ENCODE results near the gene KDELR1.

Gene KDELR1

DNA sequence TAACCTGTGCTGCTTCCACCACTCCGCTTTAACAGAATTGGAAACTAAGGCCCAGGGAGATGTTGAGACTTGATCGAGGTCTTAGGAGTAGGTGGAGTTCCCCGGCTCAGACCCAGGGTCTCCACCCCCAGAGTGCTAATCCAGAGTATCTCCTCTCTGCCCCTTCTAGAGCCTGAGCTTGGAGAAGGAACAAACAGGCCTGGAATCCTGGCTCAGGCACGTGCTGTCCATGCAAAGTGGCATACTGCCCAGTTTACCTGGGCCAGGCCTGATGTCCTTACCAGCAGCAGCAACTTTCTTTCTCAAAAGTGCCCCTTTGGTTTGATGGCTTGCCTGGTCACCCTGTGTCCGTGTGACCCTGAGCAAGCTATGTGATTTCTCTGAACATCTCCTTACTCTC, 23.5 kb downstream of the KDELR1 start:
- no peak for DNase-seq

DNA sequence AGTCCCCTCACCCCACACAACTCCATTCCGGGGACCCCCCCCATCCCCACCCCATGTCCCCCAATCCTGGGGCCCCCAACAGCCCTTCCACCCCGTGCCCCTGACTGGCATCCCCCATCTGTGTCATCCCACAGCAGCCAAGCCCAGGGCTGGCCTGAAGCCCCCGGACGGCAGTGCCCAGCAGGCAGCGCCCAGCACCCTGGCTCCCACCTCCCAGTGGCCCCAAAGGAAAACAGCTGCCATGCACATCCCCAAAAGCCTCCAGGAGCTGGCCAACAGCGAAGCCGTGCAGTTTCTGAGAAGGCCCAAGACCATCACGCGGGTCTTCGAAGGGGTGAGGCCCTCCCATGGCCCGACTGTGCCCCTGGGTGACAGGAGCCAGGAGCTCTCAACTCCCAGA, 25.7 kb downstream of the KDELR1 start:
- no peak for DNase-seq

DNA sequence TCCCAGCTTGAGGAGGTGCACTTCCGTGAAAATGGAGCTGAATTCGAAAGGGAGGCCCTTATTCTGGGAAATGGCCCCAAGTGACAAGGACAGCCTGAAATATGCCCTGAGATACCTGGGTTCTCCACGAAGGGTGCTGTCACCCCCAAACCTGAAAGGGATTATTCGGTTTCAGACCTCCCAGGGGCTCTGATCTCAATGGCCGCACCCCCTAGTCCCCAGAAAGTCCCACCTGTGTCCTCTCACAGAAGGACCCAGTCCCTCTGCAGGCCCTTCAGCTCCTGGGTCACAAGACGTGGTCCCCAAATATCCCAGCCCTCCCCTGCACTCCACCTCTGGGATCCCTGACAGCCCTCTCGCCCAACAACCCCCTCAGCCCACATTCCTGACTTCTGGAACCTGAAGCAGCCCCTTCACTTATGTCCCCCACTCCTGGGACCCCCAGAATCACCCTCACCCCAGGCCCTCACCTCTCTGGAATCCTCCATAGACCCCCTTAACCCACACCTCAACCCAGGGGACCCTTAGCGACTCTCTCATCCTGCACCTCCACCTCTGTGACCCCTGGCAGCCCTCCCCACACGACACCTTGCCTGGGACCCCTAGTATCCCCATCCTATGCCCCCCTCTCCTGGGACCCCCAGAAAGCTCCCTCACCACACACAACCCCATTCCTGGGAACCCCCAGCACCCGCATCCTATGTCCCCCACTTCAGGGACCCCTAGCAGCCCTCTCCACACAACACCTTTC, 26.6 kb downstream of the KDELR1 start:
- no peak for DNase-seq

DNA sequence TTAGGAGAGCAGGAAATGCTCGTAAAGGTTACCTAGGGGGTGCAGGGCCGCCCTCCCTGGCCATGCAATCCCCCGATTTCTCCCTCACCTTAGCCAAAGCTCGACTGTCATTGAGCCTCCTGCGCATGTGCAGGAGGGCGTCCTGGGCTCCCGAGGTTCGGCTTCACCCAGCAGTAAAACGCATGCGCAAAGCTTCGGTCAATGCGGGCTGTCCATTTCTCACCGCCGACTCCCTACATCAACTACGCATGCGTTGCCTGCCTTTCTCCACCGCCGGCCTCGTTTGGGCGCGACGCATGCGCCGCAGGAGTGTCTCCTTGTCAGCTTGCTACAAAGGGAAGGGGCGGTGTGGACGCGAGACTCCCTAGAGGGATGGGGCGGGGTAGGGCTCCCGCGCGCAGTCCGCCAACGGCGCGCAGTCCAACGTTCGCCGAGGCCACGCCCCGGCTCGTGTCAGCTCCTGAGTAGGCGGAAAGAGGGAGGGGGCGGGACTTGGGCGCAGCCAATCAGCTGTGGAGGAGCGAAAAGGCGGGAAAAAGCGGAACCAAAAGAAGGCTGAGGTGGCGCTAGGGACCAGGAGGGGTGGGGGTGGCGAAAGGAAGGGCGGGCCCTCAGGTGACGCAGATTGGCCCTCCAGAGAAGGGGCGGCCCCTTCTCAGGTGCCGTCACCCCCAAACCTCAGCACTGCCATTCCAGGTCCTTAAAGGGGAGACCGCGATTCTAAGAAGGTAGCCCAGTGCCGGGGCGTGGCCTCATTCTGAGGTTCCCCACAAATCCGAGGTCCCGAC, 27.3 kb downstream of the KDELR1 start, which contains the start of the genes SYNGR4 and TMEM143:
Gene SYNGR4, plus strand, starts transcription at position 558 of the 788 bp plus-strand sequence. CDS start 1,476 bp downstream, outside the sequence.
Gene TMEM143, minus strand, starts transcription at position 131 of the 788 bp plus-strand sequence. Its CDS starts 20 bp downstream, at position 111.
- peak; percentile 95 for DNase-seq

DNA sequence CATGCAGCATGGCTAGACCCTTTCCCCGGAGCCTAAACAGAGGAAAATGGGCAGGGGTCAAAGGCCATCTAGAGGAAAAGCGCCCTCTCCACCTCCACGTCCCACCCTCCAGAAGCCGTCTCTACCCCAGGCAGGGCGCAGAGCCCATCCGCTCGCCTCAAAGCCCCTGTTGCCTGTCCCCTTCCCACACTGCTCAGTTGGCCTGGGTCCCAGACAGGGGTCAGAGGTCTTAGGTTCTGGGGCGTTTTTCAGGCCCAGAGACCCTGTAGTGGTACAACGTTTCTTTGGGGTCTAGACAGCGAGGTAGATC, 27.9 kb downstream of the KDELR1 start:
- no peak for DNase-seq

DNA sequence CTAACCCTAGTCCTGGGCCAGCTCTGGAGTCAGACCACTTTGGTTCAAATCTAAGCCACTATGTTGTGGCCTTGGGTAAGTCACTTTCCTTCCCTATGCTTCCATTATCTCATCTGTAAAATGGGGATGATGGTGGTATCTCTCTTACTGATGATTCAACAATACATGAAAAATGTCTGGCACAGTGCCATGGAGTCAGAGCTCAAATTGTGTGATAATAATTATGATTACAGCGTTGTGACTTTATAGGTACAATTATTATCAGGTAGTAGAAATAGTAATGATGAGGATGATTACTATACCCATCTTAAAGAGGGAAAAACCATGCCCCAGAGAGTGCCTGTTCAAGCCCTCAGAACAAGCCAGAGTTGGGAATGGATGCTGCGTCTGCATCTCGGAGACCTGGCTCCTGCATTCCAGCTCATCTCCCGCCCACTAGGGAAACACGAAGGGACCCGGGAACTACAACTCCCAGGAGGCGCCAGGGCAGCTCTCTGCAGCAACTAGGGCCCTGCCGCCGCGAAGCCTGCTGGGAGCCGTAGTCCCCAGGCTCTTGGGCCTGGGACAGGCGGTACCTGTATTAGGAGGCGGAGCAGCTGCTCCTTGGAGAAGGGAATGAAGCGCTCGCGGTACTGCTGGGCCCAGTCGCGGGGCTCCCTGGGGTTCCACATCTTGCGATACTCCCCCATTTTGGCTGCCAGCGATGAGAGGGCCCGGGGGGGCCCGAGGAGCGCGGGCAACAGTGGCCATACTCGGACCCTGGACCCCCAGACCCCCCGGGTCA, 28.4 kb downstream of the KDELR1 start:
- DNase-seq: peak; percentile 83

DNA sequence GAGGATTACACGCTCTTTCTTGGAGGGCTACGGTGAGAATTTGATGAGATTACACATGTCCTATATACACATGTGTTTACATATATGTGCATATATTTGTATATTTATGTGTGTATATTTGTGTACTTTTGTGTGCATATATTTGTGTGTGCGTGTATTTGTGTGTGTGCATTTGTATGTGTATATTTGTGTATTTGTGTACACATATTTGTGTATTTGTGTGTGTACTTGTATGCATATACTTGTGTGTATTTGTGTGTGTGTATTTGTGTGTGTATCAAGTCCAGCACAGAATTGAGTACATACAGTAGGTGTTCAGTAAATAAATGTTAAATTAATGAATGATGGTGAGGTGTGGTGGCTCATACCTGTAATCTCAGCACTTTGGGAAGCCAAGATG, 29.4 kb downstream of the KDELR1 start:
- no peak for DNase-seq

DNA sequence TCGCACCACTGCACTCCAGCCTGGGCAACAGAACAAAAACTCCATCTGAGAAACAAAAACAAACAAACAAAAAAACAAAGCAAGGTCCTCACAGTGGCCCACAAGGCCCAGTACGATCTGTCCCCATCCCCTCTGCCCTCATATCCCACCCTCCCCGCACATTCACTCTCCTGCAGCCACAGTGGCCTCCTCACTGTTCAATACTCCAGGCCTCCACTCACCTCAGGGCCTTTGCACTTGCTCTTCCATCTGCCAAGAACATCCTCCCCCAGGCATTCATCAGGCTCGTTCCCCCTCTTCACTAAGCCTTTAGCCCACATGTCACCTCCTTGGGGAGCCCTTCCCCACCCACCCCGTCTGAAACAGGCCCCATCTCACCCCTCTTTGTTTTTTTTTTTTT, 32.2 kb downstream of the KDELR1 start:
- no peak for DNase-seq

DNA sequence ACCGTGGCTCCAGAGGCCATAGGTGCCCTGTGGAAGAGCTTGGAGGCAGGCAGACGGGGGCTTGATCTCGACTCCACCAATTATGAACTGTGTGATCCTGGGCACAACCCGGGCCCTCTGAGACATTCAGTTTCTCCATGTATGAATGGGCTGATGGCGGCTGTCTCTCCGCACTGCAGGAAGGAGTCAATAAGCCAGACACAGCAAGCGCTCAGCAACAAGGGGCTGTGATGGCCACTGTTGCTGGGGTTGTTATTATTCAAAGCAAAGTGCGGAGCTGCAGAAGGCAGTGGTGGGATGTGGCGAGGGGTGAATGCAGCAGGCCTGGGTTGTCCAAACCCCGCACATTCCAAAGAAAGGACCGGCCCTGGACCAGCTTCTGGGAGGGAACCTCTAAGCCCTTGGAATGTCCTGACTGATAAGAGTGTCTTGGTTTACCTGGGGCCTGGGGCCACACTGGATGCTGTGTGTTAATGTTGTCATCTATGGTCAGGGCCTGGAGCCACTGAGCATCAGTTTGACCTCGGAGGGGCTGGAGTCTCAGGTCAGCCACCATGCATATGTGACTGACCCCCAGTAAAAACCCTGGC, 35.9 kb downstream of the KDELR1 start:
- DNase-seq: no peak

DNA sequence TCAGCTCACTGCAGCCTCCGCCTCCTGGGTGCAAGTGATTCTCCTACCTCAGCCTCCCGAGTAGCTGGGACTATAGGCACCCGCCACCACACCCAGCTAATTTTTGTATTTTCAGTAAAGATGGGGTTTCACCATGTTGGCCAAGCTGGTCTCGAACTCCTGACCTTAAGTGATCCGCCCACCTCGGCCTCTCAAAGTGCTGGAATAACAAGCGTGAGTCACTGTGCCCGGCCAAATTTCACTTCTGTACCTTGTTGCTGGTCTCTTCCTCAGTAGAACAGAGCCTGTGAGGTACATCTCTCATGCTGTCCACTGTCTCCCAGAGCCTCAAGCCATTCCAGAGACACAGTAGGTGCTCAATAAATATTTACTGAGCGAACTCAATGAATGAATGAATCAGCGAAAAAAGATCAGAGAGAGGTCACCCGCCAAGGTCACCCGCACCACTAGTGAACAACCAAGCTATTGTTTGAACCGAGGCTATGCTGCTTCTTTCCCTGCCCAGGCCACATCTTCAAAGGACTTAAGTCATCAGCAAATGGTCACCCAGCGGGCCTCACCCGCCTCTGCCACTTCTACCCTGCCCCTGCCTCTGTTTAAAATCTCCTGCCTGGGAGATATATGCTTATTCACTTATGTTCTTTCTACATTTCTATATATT, 36.9 kb downstream of the KDELR1 start:
- no peak for DNase-seq

DNA sequence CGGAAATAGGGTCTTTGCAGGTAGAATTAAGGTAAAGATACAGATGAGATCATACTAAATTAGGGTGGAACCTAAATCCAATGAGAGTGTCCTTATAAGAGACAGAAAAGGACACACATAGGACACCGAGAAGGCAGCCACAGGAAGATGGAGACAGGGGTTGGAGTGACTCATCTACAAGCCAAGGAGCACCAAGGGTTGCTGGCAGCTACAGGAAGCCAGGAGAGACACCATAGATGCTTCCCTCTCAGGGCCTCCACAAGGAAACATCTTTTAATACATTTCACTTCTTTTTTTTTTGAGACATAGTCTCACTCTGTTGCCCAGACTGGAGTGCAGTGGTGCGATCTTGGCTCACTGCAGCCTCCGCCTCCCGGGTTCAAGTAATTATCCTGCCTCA, 37.7 kb downstream of the KDELR1 start:
- DNase-seq: no peak

DNA sequence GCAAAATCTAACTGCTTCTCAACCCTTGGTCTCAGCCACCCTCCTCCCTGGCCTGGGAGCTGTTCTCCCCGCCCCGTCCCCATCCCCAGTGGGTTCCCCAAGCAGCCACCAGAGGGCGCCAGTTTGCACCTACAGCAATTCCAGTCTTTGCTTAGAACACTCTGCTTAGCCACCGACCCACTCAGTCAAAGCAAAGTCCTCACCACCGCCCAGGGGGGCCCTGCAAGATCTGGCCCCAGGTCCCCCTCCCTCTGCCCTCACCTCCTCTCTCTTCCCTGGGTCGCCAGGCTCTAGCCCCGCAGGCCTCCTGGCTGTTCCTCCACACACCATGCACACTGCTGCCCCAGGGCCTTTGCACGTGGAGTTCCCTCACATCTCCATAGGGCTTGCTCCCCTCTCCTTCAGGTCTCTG, 40.0 kb downstream of the KDELR1 start:
- peak; percentile 88 for DNase-seq

DNA sequence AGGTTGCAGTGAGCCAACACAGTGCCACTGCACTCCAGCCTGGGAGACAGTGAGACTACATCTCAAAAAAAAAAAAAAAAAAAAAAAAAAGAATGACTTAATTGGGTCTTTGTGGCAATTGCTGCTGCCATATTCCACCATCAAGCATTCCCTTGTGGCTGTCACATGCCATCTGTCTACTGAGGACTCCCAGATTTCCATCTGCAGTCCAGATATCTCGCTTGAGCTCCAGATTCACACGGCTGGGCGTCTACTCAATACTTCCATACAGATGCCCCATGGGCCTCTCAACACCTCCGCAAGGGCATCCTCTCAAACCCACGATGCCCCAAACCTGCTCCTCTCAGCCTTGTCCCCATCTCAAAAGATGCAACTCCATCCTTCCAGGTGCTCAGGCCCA, 40.5 kb downstream of the KDELR1 start:
- no peak for DNase-seq

DNA sequence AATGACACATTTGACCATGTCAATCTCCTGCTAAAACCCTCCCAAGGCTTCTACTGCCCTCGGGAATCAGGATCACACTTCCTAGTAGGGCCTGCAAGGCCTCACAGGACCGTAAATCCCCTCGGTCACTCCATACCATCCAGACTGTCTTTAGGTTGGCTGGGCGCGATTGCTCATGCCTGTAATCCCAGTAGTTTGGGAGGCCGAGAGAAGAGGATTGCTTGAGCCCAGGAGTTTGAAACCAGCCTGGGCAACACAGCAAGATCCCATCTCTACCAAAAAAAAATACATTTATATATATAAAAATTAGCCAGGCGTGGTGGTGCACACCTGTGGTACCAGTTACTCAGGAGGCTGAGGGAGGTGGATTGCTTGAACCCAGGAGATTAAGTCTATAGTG, 42.6 kb downstream of the KDELR1 start:
- no peak for DNase-seq

DNA sequence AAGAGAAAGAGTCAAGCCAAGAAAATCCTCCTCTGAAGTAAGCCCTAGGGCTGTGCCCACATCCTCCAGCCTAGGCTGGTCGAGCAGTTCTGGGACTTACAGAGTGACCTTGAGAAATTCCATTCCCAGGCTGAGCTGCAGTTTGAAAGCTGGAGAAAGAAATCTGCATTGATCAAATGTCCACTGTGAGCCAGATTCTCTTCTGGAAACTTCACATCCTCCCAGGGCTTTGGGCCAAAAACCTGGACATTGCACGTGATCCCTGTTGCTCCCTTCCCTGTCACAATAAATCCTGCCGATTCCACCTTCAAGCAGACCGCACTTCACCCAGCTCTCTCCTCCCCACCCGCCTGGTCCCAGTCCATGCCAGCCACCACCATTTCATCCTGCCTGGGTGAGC, 43.3 kb downstream of the KDELR1 start:
- no peak for DNase-seq

DNA sequence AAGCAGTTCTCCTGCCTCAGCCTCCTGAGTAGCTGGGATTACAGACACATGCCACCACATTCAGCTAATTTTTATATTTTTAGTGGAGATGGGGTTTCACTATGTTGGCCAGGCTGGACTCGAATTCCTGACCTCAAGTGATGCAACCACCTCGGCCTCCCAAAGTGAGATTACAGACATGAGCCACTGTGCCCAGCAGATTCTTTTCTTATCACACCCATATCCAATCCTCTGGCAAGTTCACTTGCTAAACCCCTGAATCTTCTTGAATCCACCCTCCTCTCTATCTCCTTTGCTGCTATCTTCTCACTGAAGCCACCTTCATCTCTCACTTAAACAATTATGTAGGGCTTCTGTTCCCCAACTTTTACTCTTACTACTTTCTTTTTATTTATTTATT, 45.2 kb downstream of the KDELR1 start:
- no peak for DNase-seq

DNA sequence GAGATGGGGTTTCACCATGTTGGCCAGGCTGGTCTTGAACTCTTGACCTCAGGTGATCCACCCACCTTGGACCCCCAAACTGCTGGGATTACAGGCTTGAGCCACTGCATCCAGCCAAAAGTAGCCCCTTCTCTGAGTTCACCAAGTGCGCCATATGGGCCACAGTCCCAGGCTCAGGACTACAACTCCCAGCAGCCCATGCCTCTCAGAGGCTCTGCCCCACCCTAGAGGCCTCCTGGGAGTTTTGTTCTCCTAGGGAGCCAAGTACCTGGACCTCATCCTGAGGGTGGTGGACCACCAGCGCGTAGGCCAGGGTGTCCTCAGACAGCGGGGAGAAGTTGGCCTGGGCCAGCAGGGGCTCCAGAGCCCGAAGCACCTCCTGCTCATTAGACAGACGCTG, 46.5 kb downstream of the KDELR1 start:
- DNase-seq: no peak

DNA sequence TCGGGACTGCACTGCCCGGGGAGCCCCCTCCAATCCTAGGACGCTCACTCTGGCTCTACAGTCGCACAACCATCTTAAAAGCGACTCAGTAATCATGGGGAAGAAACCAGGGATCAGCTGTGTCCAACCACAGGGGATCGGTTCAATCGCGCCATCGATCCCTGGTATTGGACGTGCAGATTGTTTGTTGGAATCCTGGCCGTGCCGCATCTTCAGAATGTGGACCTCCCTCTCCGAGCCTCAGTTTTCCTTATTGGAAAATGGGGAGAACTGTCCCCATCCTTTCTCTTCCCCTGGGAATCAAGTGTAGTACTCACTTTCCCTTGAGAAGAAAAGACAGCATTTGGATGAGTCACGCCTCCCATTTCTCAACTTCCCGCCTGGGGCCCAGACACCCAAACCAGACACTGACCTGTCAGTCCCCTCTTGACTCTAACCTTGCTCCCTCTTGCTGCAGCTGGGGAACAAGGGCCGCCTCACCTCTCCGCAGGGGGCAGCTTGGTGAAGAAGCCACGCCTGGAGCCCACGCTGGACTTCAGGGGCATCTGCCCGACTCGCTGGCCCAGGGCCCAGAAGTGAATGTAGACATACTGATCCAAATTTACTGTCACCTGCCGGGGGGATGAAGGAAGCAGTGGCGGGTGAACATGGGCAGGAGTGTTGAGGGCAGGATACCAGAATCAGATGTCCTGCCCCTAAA, 48.4 kb downstream of the KDELR1 start:
- DNase-seq: no peak

DNA sequence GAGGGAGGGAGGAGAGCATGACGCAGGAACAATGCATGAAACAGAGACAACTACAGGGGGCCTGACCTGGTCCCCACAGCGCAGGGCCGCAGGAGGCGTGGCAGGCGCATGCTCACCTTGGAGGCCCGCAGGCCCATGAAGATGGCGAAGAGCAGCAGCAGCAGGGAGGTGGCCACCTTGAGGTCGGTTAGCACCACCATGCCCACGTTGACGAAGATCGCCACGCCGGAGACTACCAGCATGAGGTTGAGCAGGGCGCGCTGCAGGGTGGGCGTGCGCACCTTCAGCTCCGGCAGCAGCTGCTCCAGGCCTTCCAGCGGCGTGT, 49.0 kb downstream of the KDELR1 start:
- DNase-seq: no peak

DNA sequence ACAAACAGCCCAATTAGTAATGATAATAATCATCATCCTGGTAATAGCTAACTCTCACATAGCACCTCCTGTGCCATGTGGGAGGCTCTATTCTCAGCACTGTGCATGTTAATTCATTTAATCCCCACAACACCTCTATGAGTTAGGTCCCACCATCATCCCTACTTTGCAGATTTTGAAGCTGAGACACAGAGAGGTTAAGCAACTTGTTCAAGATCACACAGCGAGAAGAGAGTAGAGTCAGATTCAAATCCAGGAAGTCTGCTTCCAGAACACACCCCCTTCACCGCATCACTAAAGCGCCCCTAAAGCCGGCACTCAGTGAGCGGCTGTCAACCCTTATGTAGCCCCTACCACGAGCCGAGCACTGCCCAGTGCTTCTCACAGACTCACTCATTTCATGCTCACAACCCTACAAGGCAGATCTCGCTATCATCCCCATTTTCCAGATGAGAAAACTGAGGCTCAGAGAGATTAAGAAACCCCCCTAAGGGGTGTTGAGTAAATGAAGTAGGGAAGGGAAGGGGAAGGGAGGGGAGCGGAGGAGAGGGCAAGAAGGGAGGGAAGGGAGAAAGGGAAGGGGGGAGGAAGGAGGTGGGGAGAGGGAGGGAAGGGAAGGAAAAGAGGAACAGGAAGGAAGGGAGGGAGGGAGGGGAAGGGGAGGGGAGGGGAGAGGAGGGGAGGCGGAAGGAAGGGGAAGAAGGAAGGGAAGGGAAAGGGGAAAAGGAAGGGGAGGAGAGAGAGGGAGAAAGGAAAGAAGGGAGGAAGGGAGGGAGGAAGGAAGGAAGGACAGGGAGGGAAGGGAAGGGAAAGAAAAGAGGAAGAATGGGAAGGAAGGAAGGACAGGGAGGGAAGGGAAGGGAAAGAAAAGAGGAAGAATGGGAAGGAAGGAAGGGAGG, 49.6 kb downstream of the KDELR1 start:
- DNase-seq: no peak

DNA sequence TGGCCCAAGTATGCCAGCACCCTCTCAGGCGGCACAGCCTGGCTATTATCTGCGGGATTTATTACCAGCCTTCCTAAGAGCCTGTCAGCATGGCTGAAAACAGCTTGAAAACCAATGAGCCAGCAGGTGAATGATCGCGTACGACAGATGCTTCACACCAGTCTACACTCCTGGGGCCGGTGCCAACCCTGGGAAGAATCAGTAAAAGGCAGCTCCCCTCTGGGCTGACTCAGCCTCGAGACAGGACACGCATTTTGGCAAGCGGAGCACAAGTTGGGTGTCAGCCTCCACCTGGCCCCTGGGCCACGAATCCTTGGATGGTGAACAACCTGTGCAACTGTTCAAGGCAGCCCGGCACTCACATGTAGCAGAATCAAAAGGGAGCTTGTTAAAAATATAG, 50.4 kb downstream of the KDELR1 start:
- no peak for DNase-seq

Measured in activated CD4-positive, CD25-positive, alpha-beta regulatory T cell treated with anti-CD3 and anti-CD28 coated beads, Interleukin-2, amount 50 U/mL, for 72 hours (primary cell).